Lung (tissue), 12 donors: Measurements from ENCODE around the gene AKAP10. TPM values are rescaled to one million over a fixed set of nuclear protein-coding genes. Genes with fewer than 3 reads are reported as not detected.

ENCODE experiments used
- ATAC-seq: fragments of 200-7000 bp; cut with Tn5 transposase; one replicate; pipeline ENCODE4 v1.9.1; 2020; ENCODE audit warnings: moderate number of reproducible peaks; ENCODE audit not compliant: insufficient read depth, low FRiP score
- DNase-seq, 3 donors: peaks; one replicate each; pipeline ENCODE4 v3.0.0-alpha.2; 2013 to 2017
- H3K27ac ChIP-seq, 2 donors: one replicate each; pipeline ENCODE4 v1.5.1; 2013; ENCODE audit warnings: mild to moderate bottlenecking in 2 of 2, moderate library complexity in 2 of 2, control low read depth in 1 of 2, inconsistent platforms in 1 of 2, low read depth in 1 of 2, low read length in 1 of 2
- H3K27me3 ChIP-seq, 3 donors: one replicate each; pipeline ENCODE4 v1.5.1; 2013; ENCODE audit warnings: low read length in 2 of 3; ENCODE audit not compliant: control insufficient read depth in 3 of 3, insufficient read depth in 3 of 3
- H3K36me3 ChIP-seq, 4 donors: one replicate each; pipeline ENCODE4 v1.5.1; 2013; ENCODE audit warnings: low read length in 4 of 4, mild to moderate bottlenecking in 1 of 4, moderate library complexity in 1 of 4; ENCODE audit not compliant: control insufficient read depth in 4 of 4, insufficient read depth in 4 of 4
- H3K4me1 ChIP-seq, 5 donors: one replicate each; pipeline ENCODE4 v1.5.1; 2013; ENCODE audit warnings: low read length in 5 of 5, mild to moderate bottlenecking in 2 of 5, moderate library complexity in 1 of 5; ENCODE audit not compliant: control insufficient read depth in 5 of 5, insufficient read depth in 5 of 5
- H3K4me3 ChIP-seq: one replicate; pipeline ENCODE4 v1.5.1; 2013; ENCODE audit warnings: mild to moderate bottlenecking, control low read depth, moderate library complexity
- H3K9ac ChIP-seq, 2 donors: one replicate each; pipeline ENCODE4 v1.5.1; 2013; ENCODE audit warnings: low read length in 2 of 2, control low read depth in 1 of 2; ENCODE audit not compliant: insufficient read depth in 1 of 2
- H3K9me3 ChIP-seq, 4 donors: one replicate each; pipeline ENCODE4 v1.5.1; 2013; ENCODE audit warnings: low read length in 3 of 4, mild to moderate bottlenecking in 1 of 4, moderate library complexity in 1 of 4; ENCODE audit not compliant: control insufficient read depth in 4 of 4, insufficient read depth in 3 of 4
- WGBS, 2 donors: extraction: QIAGEN DNeasy Blood & Tissue Kit; methylation state at CpG; one replicate each; pipeline ENCODE4 v1.1.7; 2013; 5-methylcytosine and 5-hydroxymethylcytosine counted together
- polyA plus RNA-seq, 2 donors: library from polyadenylated mRNA; stranded (reverse); fragments of 200-250 nt; gene quantifications; one replicate each; pipeline ENCODE4 v1.2.1, GENCODE V29; 2013
- total RNA-seq, 2 donors: library from RNA; depleted of rRNA in 1 of 2; stranded (reverse); fragments of >200 nt in 1 of 2; gene quantifications; one replicate each; pipeline ENCODE4 v1.2.1, GENCODE V29; 2014 to 2021
- TF ChIP-seq, protein P1 (sequence below): IDR thresholded peaks from 2 replicates; pipeline ENCODE4 v1.5.1; 2012; ENCODE audit warnings: mild to moderate bottlenecking; ENCODE audit errors: control extremely low read depth, extremely low read depth
- donor health status: control.
- donor health status: control.
- donor health status: Bipolar disorder and iron deficiency.
- donor health status: healthy.
- donor health status: DM: yes; HTN: yes; CAD: no.

AKAP10 gene
- total and polyA plus RNA-seq, 4 donors, result 5.8 to 49.8 (median 24.9) TPM

DNA sequence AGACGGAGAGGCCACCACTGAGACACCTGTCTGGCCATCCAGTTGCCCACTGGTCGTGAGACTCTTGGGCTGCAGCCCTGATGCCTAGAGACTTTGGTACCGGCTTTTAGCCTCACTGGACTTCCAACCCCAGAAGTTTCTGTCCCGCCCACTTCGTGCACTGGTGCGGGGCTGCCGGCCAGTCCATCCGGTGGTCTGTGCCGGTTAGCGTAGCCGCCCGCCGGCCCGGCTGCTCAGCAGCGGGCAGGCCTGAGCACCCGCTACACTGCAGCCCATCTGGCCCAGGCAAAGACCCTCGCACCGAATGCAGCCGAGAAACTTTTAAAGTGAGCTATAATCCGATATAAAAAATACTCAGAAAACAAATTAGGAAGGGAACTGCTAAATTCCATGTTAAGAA is 30.7 kb downstream of the AKAP10 start:
- no peak overlapping the region for H3K27ac ChIP-seq
- no peak overlapping the region for H3K4me3 ChIP-seq
- TF ChIP-seq, protein P1, sequence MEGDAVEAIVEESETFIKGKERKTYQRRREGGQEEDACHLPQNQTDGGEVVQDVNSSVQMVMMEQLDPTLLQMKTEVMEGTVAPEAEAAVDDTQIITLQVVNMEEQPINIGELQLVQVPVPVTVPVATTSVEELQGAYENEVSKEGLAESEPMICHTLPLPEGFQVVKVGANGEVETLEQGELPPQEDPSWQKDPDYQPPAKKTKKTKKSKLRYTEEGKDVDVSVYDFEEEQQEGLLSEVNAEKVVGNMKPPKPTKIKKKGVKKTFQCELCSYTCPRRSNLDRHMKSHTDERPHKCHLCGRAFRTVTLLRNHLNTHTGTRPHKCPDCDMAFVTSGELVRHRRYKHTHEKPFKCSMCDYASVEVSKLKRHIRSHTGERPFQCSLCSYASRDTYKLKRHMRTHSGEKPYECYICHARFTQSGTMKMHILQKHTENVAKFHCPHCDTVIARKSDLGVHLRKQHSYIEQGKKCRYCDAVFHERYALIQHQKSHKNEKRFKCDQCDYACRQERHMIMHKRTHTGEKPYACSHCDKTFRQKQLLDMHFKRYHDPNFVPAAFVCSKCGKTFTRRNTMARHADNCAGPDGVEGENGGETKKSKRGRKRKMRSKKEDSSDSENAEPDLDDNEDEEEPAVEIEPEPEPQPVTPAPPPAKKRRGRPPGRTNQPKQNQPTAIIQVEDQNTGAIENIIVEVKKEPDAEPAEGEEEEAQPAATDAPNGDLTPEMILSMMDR, result no peak
- DNase-seq, result no peak
- no peak for ATAC-seq
- no peak overlapping the region for H3K9ac ChIP-seq
- no peaks in the 10 kb centered on the region for H3K9me3 ChIP-seq
- H3K36me3 ChIP-seq, result peaks cover 0 to 20% (median 8%) of the 10 kb centered on the region in 4 donors
- no peaks in the 10 kb centered on the region for H3K27me3 ChIP-seq
- H3K4me1 ChIP-seq, result peaks cover 0 to 11% (median 0%) of the 10 kb centered on the region in 5 donors
- 97 to 98% methylated on average over 20 of the region's 20 CpGs for WGBS, 2 donors

DNA sequence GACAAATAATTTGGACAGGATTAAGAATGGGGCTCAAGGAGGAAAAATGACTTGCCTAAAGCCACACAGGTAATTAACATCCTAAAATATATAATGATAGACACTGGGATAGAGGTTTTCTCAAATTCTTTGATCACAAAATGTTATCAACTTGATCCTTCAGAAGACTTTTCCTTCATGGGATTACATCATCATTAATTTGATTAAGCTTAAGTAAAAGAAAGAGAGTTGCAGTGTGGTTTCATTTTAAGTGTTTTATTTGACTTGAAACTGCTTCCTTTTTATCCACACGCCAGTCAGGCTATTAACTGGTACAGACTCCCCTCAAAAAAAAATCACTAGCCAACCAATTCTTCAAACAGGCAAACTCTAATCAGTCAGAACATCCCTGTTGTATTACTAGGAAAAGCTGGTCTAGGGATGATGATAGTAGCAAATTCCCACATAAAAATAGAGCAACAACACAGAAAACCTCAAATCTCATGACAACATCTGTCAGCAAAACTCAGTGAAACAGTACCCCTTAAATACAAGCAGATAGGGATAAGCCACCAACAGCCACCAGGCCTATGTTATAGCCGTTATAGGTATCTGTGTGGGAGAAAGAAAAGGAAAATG is 32.5 kb downstream of the AKAP10 start:
- WGBS, 2 donors, result 68 to 70% methylated on average over 2 of the region's 2 CpGs
- H3K36me3 ChIP-seq, result peaks cover 4 to 26% (median 10%) of the 10 kb centered on the region in 4 donors
- no peak for ATAC-seq

DNA sequence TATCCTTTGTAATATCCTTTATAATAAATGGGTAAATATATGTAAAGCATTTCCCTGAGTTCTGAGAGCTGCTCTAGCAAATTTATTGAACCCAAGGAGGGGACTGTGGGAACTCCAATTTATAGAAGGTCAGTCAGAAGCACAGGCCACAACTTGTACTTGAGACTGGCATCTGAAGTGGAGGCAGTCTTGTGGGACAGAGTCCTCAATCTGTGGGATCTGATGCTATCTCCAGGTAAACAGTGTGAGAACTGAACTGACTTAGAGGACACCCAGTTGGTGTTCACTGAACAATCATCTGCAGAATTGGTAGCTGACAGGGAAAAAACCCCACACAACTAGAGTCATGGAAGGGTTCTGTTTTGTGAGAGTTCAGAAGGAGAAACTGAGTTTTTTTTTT is 34.0 kb downstream of the AKAP10 start:
- Histone ChIP-seq H3K27me3 (no peaks in the 10 kb centered on the region), H3K4me3 (no peak overlapping the region), H3K36me3 (peaks cover 6 to 31% (median 12%) of the 10 kb centered on the region in 4 donors), H3K27ac (no peak overlapping the region), H3K9me3 (no peaks in the 10 kb centered on the region), H3K4me1 (peaks cover 0 to 12% (median 0%) of the 10 kb centered on the region in 5 donors), H3K9ac (no peak overlapping the region)
- TF ChIP-seq, protein P1, result no peak
- ATAC-seq, result no peak
- DNase-seq, result no peak

More for the DNA sequence above, 32.5 kb downstream of the AKAP10 start:
- Histone ChIP-seq H3K9me3 (no peaks in the 10 kb centered on the region), H3K27ac (no peak overlapping the region), H3K27me3 (no peaks in the 10 kb centered on the region), H3K9ac (no peak overlapping the region), H3K4me3 (no peak overlapping the region), H3K4me1 (peaks cover 0 to 14% (median 0%) of the 10 kb centered on the region in 5 donors)
- DNase-seq, result no peak
- TF ChIP-seq, protein P1, result no peak

DNA sequence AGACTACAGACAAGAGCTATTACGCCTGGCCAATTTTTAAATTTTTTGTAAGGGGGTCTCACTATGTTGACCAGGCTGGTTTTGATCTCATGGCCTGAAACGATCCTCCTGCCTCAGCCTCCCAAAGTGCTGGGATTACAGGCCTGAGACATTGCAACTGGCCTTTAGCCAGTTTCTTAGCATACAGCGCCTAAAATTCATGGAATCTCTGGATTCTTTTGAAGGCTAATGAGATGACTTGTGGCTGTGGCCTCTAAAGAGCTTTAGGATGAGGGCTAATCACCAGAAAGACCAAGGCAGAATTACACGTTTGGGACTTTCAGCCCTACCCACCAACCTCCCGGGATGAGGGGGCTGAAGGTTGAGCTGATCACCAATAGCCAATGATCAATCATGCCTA is 34.6 kb downstream of the AKAP10 start:
- ATAC-seq, result no peak
- H3K36me3 ChIP-seq, result peaks cover 6 to 30% (median 11%) of the 10 kb centered on the region in 4 donors

More for the DNA sequence above, 34.6 kb downstream of the AKAP10 start:
- Histone ChIP-seq H3K9ac (no peak overlapping the region), H3K9me3 (no peaks in the 10 kb centered on the region), H3K4me3 (no peak overlapping the region), H3K4me1 (peaks cover 0 to 6% (median 0%) of the 10 kb centered on the region in 5 donors), H3K27ac (no peak overlapping the region), H3K27me3 (no peaks in the 10 kb centered on the region)
- TF ChIP-seq, protein P1, result no peak
- DNase-seq, result no peak
- WGBS, 2 donors, result 92 to 95% methylated on average over 5 of the region's 5 CpGs
